ENCODE results near the gene DNAH3.
"Not testable (repeated sequence)": the region's sequence is repeated elsewhere in the genome, so short reads cannot be mapped to it uniquely, and the experiment has no call there.

Gene DNAH3

DNA sequence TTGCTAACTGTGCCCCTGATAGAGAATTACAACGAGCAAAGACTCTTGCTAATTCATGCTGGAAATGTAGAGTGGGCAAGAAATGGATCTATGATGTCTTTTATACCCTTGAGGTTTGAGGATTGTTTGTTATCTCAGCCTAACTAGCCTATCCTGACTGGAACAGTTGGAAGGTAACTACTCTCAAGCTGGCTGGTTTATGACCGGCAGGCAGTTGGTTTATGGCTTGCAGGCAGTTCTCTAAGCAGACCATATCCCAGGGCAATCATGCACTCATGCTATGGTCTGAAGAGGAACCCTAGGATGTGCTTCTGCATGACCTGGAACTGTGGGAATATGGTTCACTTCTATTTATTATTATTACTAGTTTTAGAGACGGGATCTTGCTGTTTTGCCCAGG is 201.0 kb downstream of the DNAH3 start:
- Histone ChIP-seq H3K27ac (ENCODE audit: low read length) (no peak overlapping the region), H3K4me3 (ENCODE audit: low read length) (no peak overlapping the region), H3K9me2 (replicated peaks; ENCODE audit: insufficient read depth, low read length) (no peaks in the 10 kb centered on the region), H3K4me1 (ENCODE audit: low read length) (no peaks in the 10 kb centered on the region), H3K4me2 (ENCODE audit: low read depth, low read length) (no peak overlapping the region), H3K9ac (ENCODE audit: low read length) (no peak overlapping the region), H3K27me3 (replicated peaks; ENCODE audit: insufficient read depth, low read length) (0 out of 2 replicates have a peak, but pooled peaks cover 4% of the 10 kb centered on the region), H3F3A (ENCODE audit: insufficient read depth, low read length) (no peaks in the 10 kb centered on the region), H3K36me3 (replicated peaks; ENCODE audit: insufficient read depth, low read length) (no peaks in the 10 kb centered on the region), H2AFZ (ENCODE audit: low read length) (no peak overlapping the region), H4K20me1 (ENCODE audit: insufficient read depth, low read length) (no peaks in the 10 kb centered on the region), H3K79me2 (ENCODE audit: low read length) (no peaks in the 10 kb centered on the region), H3K9me3 (replicated peaks; ENCODE audit: insufficient read depth, low read length) (no peaks in the 10 kb centered on the region)
- no peak for TF ChIP-seq EZH2 (optimal IDR thresholded peaks at IDR 0.05; ENCODE audit: low read depth, low read length)
- TF ChIP-seq, protein P1, sequence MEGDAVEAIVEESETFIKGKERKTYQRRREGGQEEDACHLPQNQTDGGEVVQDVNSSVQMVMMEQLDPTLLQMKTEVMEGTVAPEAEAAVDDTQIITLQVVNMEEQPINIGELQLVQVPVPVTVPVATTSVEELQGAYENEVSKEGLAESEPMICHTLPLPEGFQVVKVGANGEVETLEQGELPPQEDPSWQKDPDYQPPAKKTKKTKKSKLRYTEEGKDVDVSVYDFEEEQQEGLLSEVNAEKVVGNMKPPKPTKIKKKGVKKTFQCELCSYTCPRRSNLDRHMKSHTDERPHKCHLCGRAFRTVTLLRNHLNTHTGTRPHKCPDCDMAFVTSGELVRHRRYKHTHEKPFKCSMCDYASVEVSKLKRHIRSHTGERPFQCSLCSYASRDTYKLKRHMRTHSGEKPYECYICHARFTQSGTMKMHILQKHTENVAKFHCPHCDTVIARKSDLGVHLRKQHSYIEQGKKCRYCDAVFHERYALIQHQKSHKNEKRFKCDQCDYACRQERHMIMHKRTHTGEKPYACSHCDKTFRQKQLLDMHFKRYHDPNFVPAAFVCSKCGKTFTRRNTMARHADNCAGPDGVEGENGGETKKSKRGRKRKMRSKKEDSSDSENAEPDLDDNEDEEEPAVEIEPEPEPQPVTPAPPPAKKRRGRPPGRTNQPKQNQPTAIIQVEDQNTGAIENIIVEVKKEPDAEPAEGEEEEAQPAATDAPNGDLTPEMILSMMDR (IDR thresholded peaks at IDR 0.05; ENCODE audit: low read length): no peak
- TF ChIP-seq EZH2phosphoT487 (IDR thresholded peaks at IDR 0.05; ENCODE audit: low read length): no peak
- no peak for DNase-seq

DNA sequence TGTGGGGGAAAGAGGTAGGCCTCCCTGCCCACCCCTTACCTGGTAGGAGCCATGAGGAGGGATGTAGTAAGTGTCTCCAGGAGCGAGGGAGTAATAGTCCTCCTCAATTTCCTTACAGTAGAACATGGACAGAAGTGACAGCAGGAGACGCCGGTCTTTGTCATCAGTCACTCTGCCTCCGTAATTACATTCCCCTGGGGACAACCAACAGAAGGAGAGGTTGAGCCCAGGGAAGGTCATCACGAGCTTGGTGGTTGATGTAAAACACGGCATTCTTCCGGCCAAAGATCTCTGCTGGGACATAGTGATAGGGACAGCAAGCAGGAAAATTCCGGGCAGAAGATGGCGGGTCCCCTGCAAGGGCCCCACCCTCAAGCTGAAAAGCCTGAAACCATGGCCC is 202.2 kb downstream of the DNAH3 start:
- H3K4me1 ChIP-seq (ENCODE audit: low read length): peaks cover 6% of the 10 kb centered on the region
- H3K9ac ChIP-seq (ENCODE audit: low read length): no peak overlapping the region
- H2AFZ ChIP-seq (ENCODE audit: low read length): no peak overlapping the region
- DNase-seq: no peak
- TF ChIP-seq EZH2 (optimal IDR thresholded peaks at IDR 0.05; ENCODE audit: low read depth, low read length) (no peak), EZH2phosphoT487 (IDR thresholded peaks at IDR 0.05; ENCODE audit: low read length) (no peak)
- TF ChIP-seq, protein P1 (IDR thresholded peaks at IDR 0.05; ENCODE audit: low read length): no peak
- H3K27me3 ChIP-seq (replicated peaks; ENCODE audit: insufficient read depth, low read length): 0 out of 2 replicates have a peak, but pooled peaks cover 4% of the 10 kb centered on the region
- no peaks in the 10 kb centered on the region for H3K79me2 ChIP-seq (ENCODE audit: low read length)
- H3K9me2 ChIP-seq (replicated peaks; ENCODE audit: insufficient read depth, low read length): no peaks in the 10 kb centered on the region
- no peaks in the 10 kb centered on the region for H4K20me1 ChIP-seq (ENCODE audit: insufficient read depth, low read length)
- H3K9me3 ChIP-seq (replicated peaks; ENCODE audit: insufficient read depth, low read length): no peaks in the 10 kb centered on the region
- H3K4me2 ChIP-seq (ENCODE audit: low read depth, low read length): no peak overlapping the region
- H3K36me3 ChIP-seq (replicated peaks; ENCODE audit: insufficient read depth, low read length): no peaks in the 10 kb centered on the region
- peaks cover 4% of the 10 kb centered on the region for H3F3A ChIP-seq (ENCODE audit: insufficient read depth, low read length)
- no peak overlapping the region for H3K27ac ChIP-seq (ENCODE audit: low read length)
- H3K4me3 ChIP-seq (ENCODE audit: low read length): no peak overlapping the region

DNA sequence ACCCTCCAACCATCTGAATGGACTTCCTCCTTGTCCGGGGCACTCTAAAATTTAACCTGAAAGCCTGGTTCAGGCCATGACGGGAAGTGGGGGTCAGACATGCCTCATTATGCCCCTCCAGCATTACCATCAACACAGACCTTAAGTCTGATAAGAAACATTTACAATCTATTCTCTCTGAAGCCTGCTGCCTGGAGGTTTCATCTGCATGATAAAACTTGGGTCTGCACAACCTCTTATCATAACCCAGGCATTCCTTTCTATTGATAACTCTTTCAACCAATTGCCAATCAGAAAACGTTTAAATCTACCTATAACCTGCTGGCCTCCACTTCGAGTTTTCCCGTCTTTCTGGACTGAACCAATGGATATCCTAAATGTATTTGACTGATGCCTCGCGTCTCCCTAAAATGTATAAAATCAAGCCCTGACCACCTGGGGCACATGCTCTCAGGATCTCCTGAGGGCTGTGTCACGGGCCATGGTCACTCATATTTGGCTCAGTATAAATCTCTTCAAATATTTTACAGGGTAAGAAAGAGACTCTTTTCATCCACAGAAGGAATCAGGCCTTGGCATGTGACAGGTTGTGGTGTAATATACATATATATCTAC is 204.5 kb downstream of the DNAH3 start:
- Histone ChIP-seq H3F3A (ENCODE audit: insufficient read depth, low read length) (peaks cover 9% of the 10 kb centered on the region), H3K9ac (ENCODE audit: low read length) (no peak overlapping the region), H3K9me3 (replicated peaks; ENCODE audit: insufficient read depth, low read length) (no peaks in the 10 kb centered on the region), H3K79me2 (ENCODE audit: low read length) (no peaks in the 10 kb centered on the region), H2AFZ (ENCODE audit: low read length) (no peak overlapping the region), H3K4me2 (ENCODE audit: low read depth, low read length) (no peak overlapping the region), H3K27me3 (replicated peaks; ENCODE audit: insufficient read depth, low read length) (0 out of 2 replicates have a peak, but pooled peaks cover 4% of the 10 kb centered on the region), H4K20me1 (ENCODE audit: insufficient read depth, low read length) (no peaks in the 10 kb centered on the region), H3K36me3 (replicated peaks; ENCODE audit: insufficient read depth, low read length) (no peaks in the 10 kb centered on the region), H3K27ac (ENCODE audit: low read length) (no peak overlapping the region), H3K4me1 (ENCODE audit: low read length) (peaks cover 6% of the 10 kb centered on the region), H3K4me3 (ENCODE audit: low read length) (no peak overlapping the region), H3K9me2 (replicated peaks; ENCODE audit: insufficient read depth, low read length) (no peaks in the 10 kb centered on the region)
- TF ChIP-seq EZH2 (optimal IDR thresholded peaks at IDR 0.05; ENCODE audit: low read depth, low read length) (no peak), EZH2phosphoT487 (IDR thresholded peaks at IDR 0.05; ENCODE audit: low read length) (no peak)
- TF ChIP-seq, protein P1 (IDR thresholded peaks at IDR 0.05; ENCODE audit: low read length): no peak
- DNase-seq: no peak

DNA sequence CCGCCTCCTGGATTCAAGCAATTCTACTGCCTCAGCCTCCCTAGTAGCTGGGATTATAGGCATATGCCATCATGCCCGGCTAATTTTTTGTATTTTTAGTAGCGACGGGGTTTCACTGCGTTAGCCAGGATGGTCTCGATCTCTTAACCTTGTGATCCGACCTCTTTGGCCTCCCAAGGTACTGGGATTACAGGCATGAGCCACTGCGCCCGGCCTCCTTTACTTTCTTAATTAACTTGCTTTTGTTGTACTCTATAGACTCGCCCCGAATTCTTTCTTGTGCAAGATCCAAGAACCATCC is 205.1 kb downstream of the DNAH3 start:
- not testable (repeated sequence) for H3K9me3 ChIP-seq (replicated peaks; ENCODE audit: insufficient read depth, low read length); H3K79me2 ChIP-seq (ENCODE audit: low read length); H2AFZ ChIP-seq (ENCODE audit: low read length); H3K36me3 ChIP-seq (replicated peaks; ENCODE audit: insufficient read depth, low read length); H3K9ac ChIP-seq (ENCODE audit: low read length); H3K27ac ChIP-seq (ENCODE audit: low read length); H3K4me1 ChIP-seq (ENCODE audit: low read length); H4K20me1 ChIP-seq (ENCODE audit: insufficient read depth, low read length); DNase-seq; H3K9me2 ChIP-seq (replicated peaks; ENCODE audit: insufficient read depth, low read length); H3K4me3 ChIP-seq (ENCODE audit: low read length); H3K4me2 ChIP-seq (ENCODE audit: low read depth, low read length); H3F3A ChIP-seq (ENCODE audit: insufficient read depth, low read length); H3K27me3 ChIP-seq (replicated peaks; ENCODE audit: insufficient read depth, low read length)
